DMS 273 (cell line): Measurements from ENCODE around the gene TACR2.

Source experiments
- DNase-seq: peaks from one replicate; lab custom pipeline; 2025; ENCODE audit not compliant: unreplicated experiment; lab: John Stamatoyannopoulos, UW

Gene TACR2

GRCh38 chr10:69376662-69377061 is 40.1 kb downstream of the TACR2 start:
- no peak for DNase-seq

GRCh38 chr10:69375307-69376151 is 41.2 kb downstream of the TACR2 start:
- DNase-seq, result peak; percentile 97

- no peak for DNase-seq
Observed at GRCh38 chr10:69374931-69375306, 41.8 kb downstream of the TACR2 start.

DNA sequence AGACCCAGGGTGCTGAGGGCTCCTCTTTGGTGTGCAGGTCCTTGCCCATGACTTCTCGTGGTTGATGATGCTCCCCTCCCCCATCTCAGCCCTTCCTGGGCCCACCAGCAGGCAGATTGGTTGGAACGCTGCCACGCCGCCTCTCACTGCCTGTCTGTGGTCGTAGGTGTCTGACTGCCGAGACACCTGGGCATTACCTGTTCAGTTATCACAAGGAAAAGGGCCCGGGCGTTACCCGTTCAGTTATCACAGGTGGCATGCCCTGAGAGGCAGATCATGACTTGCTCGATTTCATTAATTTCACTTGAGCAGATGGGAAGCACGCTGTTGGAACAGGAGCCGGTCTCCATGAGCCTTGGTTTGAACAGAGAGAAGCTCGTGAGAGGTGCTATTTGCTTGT is 42.5 kb downstream of the TACR2 start:
- DNase-seq, result peak; percentile 83

DNA sequence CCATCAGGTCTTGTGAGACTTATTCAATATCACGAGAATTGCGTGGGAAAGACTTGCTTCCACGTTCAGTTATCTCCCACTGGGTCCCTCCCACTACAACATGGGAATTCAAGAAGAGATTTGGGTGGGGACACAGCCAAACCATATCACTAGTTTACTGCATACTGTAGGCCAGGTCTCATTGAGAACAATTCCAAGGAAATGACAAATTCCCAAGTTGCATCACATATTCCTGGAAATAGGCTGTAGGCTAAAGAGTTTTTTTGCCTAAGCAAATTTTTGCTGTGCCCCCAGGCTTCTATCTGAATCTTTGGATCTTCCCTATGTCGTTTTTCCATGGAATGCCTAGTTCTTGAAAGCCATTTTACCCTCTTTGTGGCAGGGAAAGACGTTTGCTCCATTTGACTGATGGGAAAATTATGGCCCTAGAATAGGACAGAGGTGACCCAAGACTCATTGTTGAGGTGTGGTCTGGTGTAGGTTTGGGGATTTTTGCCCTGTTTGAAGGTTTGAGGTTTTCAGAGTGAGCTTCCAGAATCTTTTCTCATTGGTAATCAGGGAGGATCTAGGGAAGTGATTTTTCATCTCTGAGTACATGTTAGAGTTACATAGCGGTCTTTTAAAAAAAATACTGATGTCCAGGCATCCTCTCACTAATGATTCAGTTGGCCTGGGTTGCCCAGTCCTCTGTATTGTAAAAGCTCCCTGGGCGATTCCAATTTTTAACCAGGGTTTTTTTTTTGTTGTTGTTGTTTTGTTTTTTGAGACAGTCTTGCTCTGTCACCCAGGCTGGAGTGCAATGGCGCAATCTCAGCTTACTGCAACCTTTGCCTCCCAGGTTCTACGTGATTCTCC is 44.4 kb downstream of the TACR2 start:
- no peak for DNase-seq

GRCh38 chr10:69367469-69367868 is 49.2 kb downstream of the TACR2 start:
- DNase-seq, result peak; percentile 18

- DNase-seq, result no peak
Observed at GRCh38 chr10:69366738-69367137, 50.0 kb downstream of the TACR2 start.

DNA sequence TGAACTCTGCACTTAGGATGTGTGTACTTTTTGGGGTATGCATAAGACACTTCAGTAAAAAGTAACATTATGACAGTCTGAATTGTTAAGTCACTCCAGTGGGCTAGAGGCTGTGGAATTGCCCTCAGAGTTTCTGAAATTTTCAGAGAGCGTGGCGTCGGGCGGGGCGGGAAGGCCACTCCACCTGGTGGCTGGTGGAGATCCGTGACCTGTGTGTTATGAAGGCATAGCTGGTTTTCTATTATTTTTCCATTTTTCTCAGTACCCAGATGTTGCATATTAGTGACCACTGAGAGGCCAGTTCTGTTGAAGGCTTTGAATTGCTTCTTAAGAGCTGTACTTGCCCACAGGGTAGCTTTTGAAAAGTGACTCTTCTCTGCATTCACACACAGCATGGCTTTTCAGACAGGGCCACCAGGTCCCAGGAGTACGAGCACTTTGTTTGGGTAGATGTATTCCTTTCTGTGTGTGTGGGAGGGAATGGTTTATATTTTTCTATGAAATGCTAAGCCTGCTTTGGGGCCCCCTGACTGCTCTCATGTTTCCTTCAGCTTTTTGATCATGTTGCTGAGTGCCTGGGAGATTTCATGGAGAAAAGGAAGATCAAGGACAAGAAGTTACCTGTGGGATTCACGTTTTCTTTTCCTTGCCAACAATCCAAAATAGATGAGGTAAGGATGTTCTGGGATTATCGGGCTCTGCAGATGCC is 52.3 kb downstream of the TACR2 start:
- DNase-seq, result no peak

- no peak for DNase-seq
Observed at GRCh38 chr10:69363666-69364065, 53.1 kb downstream of the TACR2 start.

- peak; percentile 93 for DNase-seq
Observed at GRCh38 chr10:69362471-69362954, 54.2 kb downstream of the TACR2 start.

- peak; percentile 73 for DNase-seq
Observed at GRCh38 chr10:69361303-69361614, 55.5 kb downstream of the TACR2 start.

DNA sequence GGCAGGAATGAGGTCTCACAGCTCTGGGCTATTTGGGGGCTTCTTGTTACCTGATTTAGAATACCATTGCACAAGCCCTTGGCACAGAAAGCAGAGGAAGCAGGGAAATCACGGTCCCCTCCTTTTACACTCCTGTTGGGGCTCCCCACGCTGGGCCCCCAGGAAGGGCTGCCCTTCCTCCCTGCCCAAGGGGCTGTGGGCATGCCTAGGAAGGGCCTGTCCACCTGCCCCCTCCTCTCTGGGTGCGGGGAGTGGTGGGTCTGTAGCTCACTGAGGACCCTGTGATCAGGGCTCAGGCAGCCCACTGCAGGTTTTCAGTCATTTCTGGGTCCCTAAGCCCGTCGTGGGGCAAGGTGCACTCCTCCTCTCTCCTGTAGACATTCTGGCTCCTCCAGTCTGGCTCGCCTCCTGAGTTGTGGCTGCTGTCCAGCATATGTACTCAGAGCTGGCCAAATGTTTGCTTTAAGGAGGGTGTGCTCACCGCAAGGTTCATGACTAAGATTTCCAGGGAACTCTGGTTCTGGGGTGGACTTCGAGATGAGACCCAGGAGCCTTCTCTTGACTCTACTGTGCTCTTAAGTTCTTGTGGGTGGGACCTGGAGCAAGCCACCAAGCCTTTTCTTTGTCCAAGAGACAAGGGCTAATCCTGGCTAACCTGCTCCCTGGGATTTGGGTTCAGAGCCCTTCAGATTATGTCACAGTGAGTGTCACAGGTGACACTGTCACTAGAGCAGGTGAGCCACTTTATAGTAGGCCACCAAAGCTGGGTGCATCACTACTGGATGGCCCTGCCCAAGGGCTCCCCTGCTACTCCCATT is 56.0 kb downstream of the TACR2 start:
- peak; percentile 78 for DNase-seq

GRCh38 chr10:69359594-69359993 is 57.1 kb downstream of the TACR2 start:
- DNase-seq, result peak; percentile 67

DNA sequence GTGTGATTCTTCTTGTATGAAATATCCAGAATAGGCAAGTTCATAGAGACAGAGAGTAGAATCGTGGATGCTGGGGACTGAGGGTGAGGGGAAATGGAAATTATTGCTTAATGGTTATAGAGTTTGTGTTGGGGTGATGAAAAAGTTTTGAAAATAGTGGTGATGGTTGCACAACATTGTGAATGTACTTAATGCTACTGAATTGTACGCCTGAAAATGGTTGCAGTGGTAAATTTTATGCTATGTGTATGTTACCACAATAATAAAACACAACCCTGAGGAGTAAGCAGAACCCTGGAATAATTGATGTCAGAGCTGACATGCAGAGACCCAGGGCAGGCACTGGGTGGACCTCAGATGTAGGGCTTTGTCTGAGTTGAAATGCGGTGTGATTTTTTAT is 57.6 kb downstream of the TACR2 start:
- no peak for DNase-seq

GRCh38 chr10:69358148-69358795 is 58.4 kb downstream of the TACR2 start:
- DNase-seq, result no peak

DNA sequence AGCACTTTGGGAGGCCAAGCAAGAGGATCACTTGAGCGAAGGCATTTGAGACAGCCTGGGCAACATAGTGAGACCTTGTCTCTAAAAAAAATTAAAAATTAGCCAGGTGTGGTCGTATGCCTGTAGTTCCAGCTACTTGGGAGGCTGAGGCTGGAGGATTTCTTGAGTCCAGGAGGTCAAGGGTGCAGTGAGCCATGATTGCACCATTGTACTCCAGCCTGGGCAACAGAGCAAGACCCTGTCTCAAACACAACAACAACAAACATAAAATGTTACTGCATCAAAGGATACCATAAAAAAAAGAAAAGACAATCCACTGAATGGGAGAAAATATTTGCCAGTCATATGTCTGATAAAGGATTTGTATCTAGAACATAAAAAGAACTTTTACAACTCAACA is 60.5 kb downstream of the TACR2 start:
- no peak for DNase-seq

GRCh38 chr10:69353977-69354635 is 62.6 kb downstream of the TACR2 start:
- DNase-seq, result no peak
